ENCODE results near the gene SPP2. TPM values are rescaled to one million over a fixed set of nuclear protein-coding genes. Genes with fewer than 3 reads are reported as not detected.

Gene SPP2
- total and polyA plus RNA-seq, 2 experiments from 2014 or later = 71.4 to 78.5 TPM

GRCh38 chr2:234072454-234072853 is 22.0 kb downstream of the SPP2 start:
- H3K27ac ChIP-seq = no peak overlapping the region
- H3K9me2 ChIP-seq (replicated peaks; ENCODE audit: insufficient read depth) = no peaks in the 10 kb centered on the region
- no peak overlapping the region for H2AFZ ChIP-seq
- H3K4me2 ChIP-seq = no peak overlapping the region
- no peaks in the 10 kb centered on the region for H3K27me3 ChIP-seq
- no peaks in the 10 kb centered on the region for H3K4me1 ChIP-seq (ENCODE audit: insufficient read depth)
- H3K9me3 ChIP-seq (ENCODE audit: low read depth) = no peaks in the 10 kb centered on the region
- 89% methylated on average over 4 of the region's 4 CpGs for WGBS (ENCODE audit: low lambda C conversion rate, missing lambda C conversion rate)
- H3K36me3 ChIP-seq (replicated peaks; ENCODE audit: insufficient read depth, low read depth) = no peaks in the 10 kb centered on the region
- no peaks in the 10 kb centered on the region for H4K20me1 ChIP-seq (ENCODE audit: insufficient read depth, poor library complexity, severe bottlenecking)
- no peak overlapping the region for H3K4me3 ChIP-seq
- DNase-seq (ENCODE audit: low spot score) = no peak
- TF ChIP-seq CTCF (IDR thresholded peaks at IDR 0.05; ENCODE audit: poor library complexity) (no peak), EZH2 (IDR thresholded peaks at IDR 0.05; ENCODE audit: borderline replicate concordance) (no peak), EZH2phosphoT487 (IDR thresholded peaks at IDR 0.05; ENCODE audit: low read depth, severe bottlenecking, unreplicated experiment) (no peak)
- no peaks in the 10 kb centered on the region for H3K79me2 ChIP-seq

GRCh38 chr2:234074751-234075517 is 24.4 kb downstream of the SPP2 start:
- 83% methylated on average over 13 of the region's 13 CpGs for WGBS (ENCODE audit: low lambda C conversion rate, missing lambda C conversion rate)
- H3K4me1 ChIP-seq (ENCODE audit: insufficient read depth) = no peaks in the 10 kb centered on the region
- H3K4me3 ChIP-seq = no peak overlapping the region
- no peak for TF ChIP-seq EZH2 (IDR thresholded peaks at IDR 0.05; ENCODE audit: borderline replicate concordance)
- no peak for TF ChIP-seq CTCF (IDR thresholded peaks at IDR 0.05; ENCODE audit: poor library complexity)
- no peak for TF ChIP-seq EZH2phosphoT487 (IDR thresholded peaks at IDR 0.05; ENCODE audit: low read depth, severe bottlenecking, unreplicated experiment)
- no peak overlapping the region for H3K4me2 ChIP-seq
- DNase-seq (ENCODE audit: low spot score) = no peak
- no peaks in the 10 kb centered on the region for H3K27me3 ChIP-seq
- no peaks in the 10 kb centered on the region for H3K9me3 ChIP-seq (ENCODE audit: low read depth)
- no peak overlapping the region for H2AFZ ChIP-seq
- no peak overlapping the region for H3K27ac ChIP-seq
- no peaks in the 10 kb centered on the region for H3K9me2 ChIP-seq (replicated peaks; ENCODE audit: insufficient read depth)
- no peaks in the 10 kb centered on the region for H4K20me1 ChIP-seq (ENCODE audit: insufficient read depth, poor library complexity, severe bottlenecking)
- H3K79me2 ChIP-seq = no peaks in the 10 kb centered on the region
- H3K36me3 ChIP-seq (replicated peaks; ENCODE audit: insufficient read depth, low read depth) = no peaks in the 10 kb centered on the region

GRCh38 chr2:234075518-234075915 is 25.0 kb downstream of the SPP2 start:
- H3K4me3 ChIP-seq = no peak overlapping the region
- no peak overlapping the region for H3K27ac ChIP-seq
- H3K36me3 ChIP-seq (replicated peaks; ENCODE audit: insufficient read depth, low read depth) = no peaks in the 10 kb centered on the region
- no peaks in the 10 kb centered on the region for H3K27me3 ChIP-seq
- TF ChIP-seq EZH2 (IDR thresholded peaks at IDR 0.05; ENCODE audit: borderline replicate concordance) = no peak
- no peak for TF ChIP-seq CTCF (IDR thresholded peaks at IDR 0.05; ENCODE audit: poor library complexity)
- TF ChIP-seq EZH2phosphoT487 (IDR thresholded peaks at IDR 0.05; ENCODE audit: low read depth, severe bottlenecking, unreplicated experiment) = no peak
- H2AFZ ChIP-seq = no peak overlapping the region
- H3K4me2 ChIP-seq = no peak overlapping the region
- no peaks in the 10 kb centered on the region for H3K9me2 ChIP-seq (replicated peaks; ENCODE audit: insufficient read depth)
- no peaks in the 10 kb centered on the region for H3K9me3 ChIP-seq (ENCODE audit: low read depth)
- H3K4me1 ChIP-seq (ENCODE audit: insufficient read depth) = no peaks in the 10 kb centered on the region
- no peak for DNase-seq (ENCODE audit: low spot score)
- H4K20me1 ChIP-seq (ENCODE audit: insufficient read depth, poor library complexity, severe bottlenecking) = no peaks in the 10 kb centered on the region
- 100% methylated on average over 4 of the region's 4 CpGs for WGBS (ENCODE audit: low lambda C conversion rate, missing lambda C conversion rate)
- H3K79me2 ChIP-seq = no peaks in the 10 kb centered on the region
